H9 (cell line): Measurements from ENCODE around the gene PIP4K2A. TPM values are rescaled to one million over a fixed set of nuclear protein-coding genes. Genes with fewer than 3 reads are reported as not detected.

Experiments used
- DNase-seq: peaks from one replicate; pipeline ENCODE4 v3.0.0-alpha.2; 2017
- H2AFZ ChIP-seq: one replicate; pipeline ENCODE4 v1.6.1; 2013; ENCODE audit warnings: mild to moderate bottlenecking, low read length, control low read depth, moderate library complexity
- H2AK5ac ChIP-seq: 2 replicates; pipeline ENCODE4 v1.6.1; 2013; ENCODE audit warnings: low read length, control low read depth, mixed read lengths; ENCODE audit not compliant: insufficient read length
- H2BK120ac ChIP-seq: one replicate; pipeline ENCODE4 v1.6.1; 2013; ENCODE audit warnings: low read depth, mild to moderate bottlenecking, low read length, control low read depth, inconsistent platforms; ENCODE audit not compliant: poor library complexity, severe bottlenecking
- H2BK12ac ChIP-seq: 2 replicates; pipeline ENCODE4 v1.6.1; 2013; ENCODE audit warnings: low read length, control low read depth, mixed read lengths, low read depth; ENCODE audit not compliant: insufficient read length
- H2BK15ac ChIP-seq: 2 replicates; pipeline ENCODE4 v1.6.1; 2013; ENCODE audit warnings: low read depth, low read length, control low read depth
- H2BK20ac ChIP-seq: one replicate; pipeline ENCODE4 v1.6.1; 2013; ENCODE audit warnings: low read depth, mild to moderate bottlenecking, low read length, control low read depth, inconsistent platforms; ENCODE audit not compliant: poor library complexity, severe bottlenecking
- H2BK5ac ChIP-seq: 2 replicates; pipeline ENCODE4 v1.6.1; 2013; ENCODE audit warnings: low read length, control low read depth, mixed read lengths; ENCODE audit not compliant: insufficient read length
- H3K14ac ChIP-seq: 2 replicates; pipeline ENCODE4 v1.6.1; 2013; ENCODE audit warnings: low read length, control low read depth; ENCODE audit not compliant: insufficient read depth
- H3K18ac ChIP-seq: 2 replicates; pipeline ENCODE4 v1.6.1; 2013; ENCODE audit warnings: low read depth, mild to moderate bottlenecking, mixed read lengths, low read length, control low read depth; ENCODE audit not compliant: insufficient read length
- H3K23ac ChIP-seq: 2 replicates; pipeline ENCODE4 v1.6.1; 2013; ENCODE audit warnings: low read length, control low read depth, mixed read lengths, low read depth; ENCODE audit not compliant: insufficient read length
- H3K23me2 ChIP-seq: 2 replicates; pipeline ENCODE4 v1.6.1; 2013; ENCODE audit warnings: low read depth, mild to moderate bottlenecking, mixed read lengths, low read length, control low read depth; ENCODE audit not compliant: insufficient read length, poor library complexity, severe bottlenecking
- H3K27ac ChIP-seq: 2 replicates; pipeline ENCODE4 v1.5.1; 2013; ENCODE audit warnings: low read length, control low read depth, mixed read lengths, low read depth; ENCODE audit not compliant: insufficient read length
- H3K27me3 ChIP-seq: 2 replicates; pipeline ENCODE4 v1.6.1; 2013; ENCODE audit warnings: low read length, control low read depth, inconsistent platforms; ENCODE audit not compliant: insufficient read depth
- H3K4ac ChIP-seq: 2 replicates; pipeline ENCODE4 v1.6.1; 2013; ENCODE audit warnings: low read depth, mild to moderate bottlenecking, control low read depth, inconsistent platforms, low read length, moderate library complexity
- H3K4me1 ChIP-seq: 2 replicates; pipeline ENCODE4 v1.6.1; 2013; ENCODE audit warnings: low read length, control low read depth, inconsistent platforms; ENCODE audit not compliant: insufficient read depth
- H3K4me2 ChIP-seq: 2 replicates; pipeline ENCODE4 v1.6.1; 2013; ENCODE audit warnings: low read length, control low read depth, mixed read lengths; ENCODE audit not compliant: insufficient read length, insufficient read depth
- H3K56ac ChIP-seq: 2 replicates; pipeline ENCODE4 v1.6.1; 2013; ENCODE audit warnings: low read depth, mild to moderate bottlenecking, mixed read lengths, low read length, control low read depth; ENCODE audit not compliant: insufficient read length
- H3K79me1 ChIP-seq: 2 replicates; pipeline ENCODE4 v1.6.1; 2013; ENCODE audit warnings: low read depth, mild to moderate bottlenecking, moderate library complexity, low read length, control low read depth, inconsistent platforms; ENCODE audit not compliant: insufficient read depth, poor library complexity, severe bottlenecking
- H3K79me2 ChIP-seq: 2 replicates; pipeline ENCODE4 v1.6.1; 2013; ENCODE audit warnings: low read length, control low read depth, inconsistent platforms; ENCODE audit not compliant: insufficient read depth
- H3K9ac ChIP-seq: 2 replicates; pipeline ENCODE4 v1.6.1; 2013; ENCODE audit warnings: low read length, control low read depth, mixed read lengths; ENCODE audit not compliant: insufficient read length; ENCODE audit errors: extremely low read depth
- H3K9me3 ChIP-seq: one replicate; pipeline ENCODE4 v1.6.1; 2013; ENCODE audit warnings: low read depth, low read length, inconsistent platforms; ENCODE audit not compliant: control insufficient read depth
- H3T11ph ChIP-seq: one replicate; pipeline ENCODE4 v1.6.1; 2013; ENCODE audit warnings: mild to moderate bottlenecking, low read length, control low read depth, inconsistent platforms
- H4K20me1 ChIP-seq: one replicate; pipeline ENCODE4 v1.6.1; 2013; ENCODE audit not compliant: control insufficient read depth, insufficient read length, insufficient read depth
- H4K5ac ChIP-seq: 2 replicates; pipeline ENCODE4 v1.6.1; 2013; ENCODE audit warnings: low read depth, mild to moderate bottlenecking, mixed read lengths, low read length, control low read depth; ENCODE audit not compliant: insufficient read length
- H4K8ac ChIP-seq: replicated peaks from 2 replicates; pipeline ENCODE4 v1.6.1; 2013; ENCODE audit warnings: low read length, control low read depth, mixed read lengths, low read depth; ENCODE audit not compliant: insufficient read length
- H4K91ac ChIP-seq: 2 replicates; pipeline ENCODE4 v1.6.1; 2013; ENCODE audit warnings: low read depth, mild to moderate bottlenecking, moderate library complexity, mixed read lengths, low read length, control low read depth; ENCODE audit not compliant: insufficient read length
- H3K27ac Mint-ChIP-seq, 3 experiments: 2 replicates in 2 of 3; 3 replicates in 1 of 3; pipeline ENCODE4 v1.8.0; 2020 to 2021; ENCODE audit warnings: mixed read lengths in 3 of 3, mild to moderate bottlenecking in 1 of 3, moderate library complexity in 1 of 3
- H3K27me3 Mint-ChIP-seq: 2 replicates; pipeline ENCODE4 v1.8.0; 2021; ENCODE audit warnings: low read depth, mild to moderate bottlenecking, moderate library complexity, mixed read lengths
- H3K36me3 Mint-ChIP-seq, 3 experiments: 2 replicates in 2 of 3; 3 replicates in 1 of 3; pipeline ENCODE4 v1.8.0; 2020 to 2021; ENCODE audit warnings: low read depth in 3 of 3, mixed read lengths in 3 of 3; ENCODE audit not compliant: insufficient read depth in 1 of 3
- H3K4me1 Mint-ChIP-seq, 2 experiments: 2 replicates each; pipeline ENCODE4 v1.8.0; 2020; ENCODE audit warnings: mixed read lengths in 2 of 2
- H3K4me3 Mint-ChIP-seq, 2 experiments: 2 replicates in 1 of 2; 3 replicates in 1 of 2; pipeline ENCODE4 v1.8.0; 2020 to 2021; ENCODE audit warnings: mild to moderate bottlenecking in 2 of 2, mixed read lengths in 2 of 2, moderate library complexity in 1 of 2
- H3K9me3 Mint-ChIP-seq, 2 experiments: 2 replicates in 1 of 2; 3 replicates in 1 of 2; pipeline ENCODE4 v1.8.0; 2020; ENCODE audit warnings: mild to moderate bottlenecking in 2 of 2, mixed read lengths in 2 of 2, moderate library complexity in 1 of 2
- WGBS: extraction: QIAGEN DNeasy Blood & Tissue Kit; methylation state at CpG from one replicate; pipeline ENCODE4 v1.1.7; 2013; ENCODE audit warnings: missing lambda C conversion rate, low lambda C conversion rate, mixed read lengths; ENCODE audit not compliant: insufficient read length; ENCODE audit errors: extremely low coverage; 5-methylcytosine and 5-hydroxymethylcytosine counted together
- total RNA-seq: library from RNA; stranded (reverse); gene quantifications from 2 replicates; pipeline ENCODE4 v1.2.1, GENCODE V29; 2021
- TF ChIP-seq, protein P1 (sequence below): fragments of 200-600 bp; sonication (generic); conservative IDR thresholded peaks from 3 replicates; pipeline ENCODE4 v1.8.0; 2021; ENCODE audit warnings: antibody characterized with exemption, mild to moderate bottlenecking

PIP4K2A gene
- total RNA-seq, 1 experiment from 2014 or later: 33.6 TPM

DNA sequence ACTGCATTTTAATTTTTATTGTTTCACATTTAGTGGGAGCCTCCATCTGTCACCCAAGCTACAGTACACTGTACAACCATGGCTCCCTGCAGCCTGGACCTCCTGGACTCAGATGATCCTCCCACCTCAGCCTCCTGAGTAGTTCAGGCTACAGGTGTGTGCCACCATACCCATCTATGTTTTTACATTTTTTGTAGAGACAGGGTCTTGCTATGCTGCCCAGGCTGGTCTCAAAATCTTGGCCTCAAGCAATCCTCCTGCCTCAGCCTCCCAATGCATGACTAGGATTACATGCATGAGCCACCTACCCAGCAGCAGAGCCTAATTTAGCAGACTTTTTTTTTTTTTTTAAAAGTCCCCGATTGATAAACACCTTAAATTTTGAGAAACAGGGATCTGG lies 5.6 kb downstream of the PIP4K2A start:
- H2AFZ ChIP-seq: no peak overlapping the region
- H3K23me2 ChIP-seq: peaks cover 10% of the 10 kb centered on the region
- H3K4ac ChIP-seq: no peak overlapping the region
- WGBS: no CpG with 5 or more reads among the region's 1 CpG
- no peak overlapping the region for H3K9ac ChIP-seq
- H3K18ac ChIP-seq: no peak overlapping the region
- H3K79me1 ChIP-seq: peaks cover 14% of the 10 kb centered on the region
- no peak overlapping the region for H3K56ac ChIP-seq
- H4K5ac ChIP-seq: no peak overlapping the region
- no peak overlapping the region for H2BK120ac ChIP-seq
- H4K91ac ChIP-seq: no peak overlapping the region
- no peaks in the 10 kb centered on the region for H3K9me3 Mint-ChIP-seq
- no peak overlapping the region for H3K4me2 ChIP-seq
- no peak overlapping the region for H2BK15ac ChIP-seq
- H2BK5ac ChIP-seq: no peak overlapping the region
- no peaks in the 10 kb centered on the region for H3K27me3 ChIP-seq
- H3K27ac ChIP-seq: no peak overlapping the region
- H3T11ph ChIP-seq: no peak overlapping the region
- H3K14ac ChIP-seq: no peak overlapping the region
- H2AK5ac ChIP-seq: no peak overlapping the region
- TF ChIP-seq, protein P1, sequence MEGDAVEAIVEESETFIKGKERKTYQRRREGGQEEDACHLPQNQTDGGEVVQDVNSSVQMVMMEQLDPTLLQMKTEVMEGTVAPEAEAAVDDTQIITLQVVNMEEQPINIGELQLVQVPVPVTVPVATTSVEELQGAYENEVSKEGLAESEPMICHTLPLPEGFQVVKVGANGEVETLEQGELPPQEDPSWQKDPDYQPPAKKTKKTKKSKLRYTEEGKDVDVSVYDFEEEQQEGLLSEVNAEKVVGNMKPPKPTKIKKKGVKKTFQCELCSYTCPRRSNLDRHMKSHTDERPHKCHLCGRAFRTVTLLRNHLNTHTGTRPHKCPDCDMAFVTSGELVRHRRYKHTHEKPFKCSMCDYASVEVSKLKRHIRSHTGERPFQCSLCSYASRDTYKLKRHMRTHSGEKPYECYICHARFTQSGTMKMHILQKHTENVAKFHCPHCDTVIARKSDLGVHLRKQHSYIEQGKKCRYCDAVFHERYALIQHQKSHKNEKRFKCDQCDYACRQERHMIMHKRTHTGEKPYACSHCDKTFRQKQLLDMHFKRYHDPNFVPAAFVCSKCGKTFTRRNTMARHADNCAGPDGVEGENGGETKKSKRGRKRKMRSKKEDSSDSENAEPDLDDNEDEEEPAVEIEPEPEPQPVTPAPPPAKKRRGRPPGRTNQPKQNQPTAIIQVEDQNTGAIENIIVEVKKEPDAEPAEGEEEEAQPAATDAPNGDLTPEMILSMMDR: no peak
- H2BK20ac ChIP-seq: no peak overlapping the region
- H3K4me3 Mint-ChIP-seq: no peak overlapping the region
- H4K20me1 ChIP-seq: no peaks in the 10 kb centered on the region
- no peaks in the 10 kb centered on the region; the same call in 1 of the 2 replicates for H3K27me3 Mint-ChIP-seq
- no peak overlapping the region for H3K23ac ChIP-seq
- H3K36me3 Mint-ChIP-seq: no peaks in the 10 kb centered on the region; a peak in 2 of 7 replicates
- no peak for DNase-seq
- peaks cover 49% of the 10 kb centered on the region for H3K79me2 ChIP-seq
- no peaks in the 10 kb centered on the region for H3K9me3 ChIP-seq
- H3K4me1 Mint-ChIP-seq: peaks cover 44 to 49% of the 10 kb centered on the region in 2 experiments
- no peak overlapping the region for H4K8ac ChIP-seq
- no peak overlapping the region for H2BK12ac ChIP-seq
- H3K4me1 ChIP-seq: peaks cover 2% of the 10 kb centered on the region; the same call in 1 of the 2 replicates
- H3K27ac Mint-ChIP-seq: no peak overlapping the region
